ENCODE results near the gene SLC44A4.
A peak's percentile ranks its signal among the peaks of the same experiment; 100 is the strongest.

Gene SLC44A4

DNA sequence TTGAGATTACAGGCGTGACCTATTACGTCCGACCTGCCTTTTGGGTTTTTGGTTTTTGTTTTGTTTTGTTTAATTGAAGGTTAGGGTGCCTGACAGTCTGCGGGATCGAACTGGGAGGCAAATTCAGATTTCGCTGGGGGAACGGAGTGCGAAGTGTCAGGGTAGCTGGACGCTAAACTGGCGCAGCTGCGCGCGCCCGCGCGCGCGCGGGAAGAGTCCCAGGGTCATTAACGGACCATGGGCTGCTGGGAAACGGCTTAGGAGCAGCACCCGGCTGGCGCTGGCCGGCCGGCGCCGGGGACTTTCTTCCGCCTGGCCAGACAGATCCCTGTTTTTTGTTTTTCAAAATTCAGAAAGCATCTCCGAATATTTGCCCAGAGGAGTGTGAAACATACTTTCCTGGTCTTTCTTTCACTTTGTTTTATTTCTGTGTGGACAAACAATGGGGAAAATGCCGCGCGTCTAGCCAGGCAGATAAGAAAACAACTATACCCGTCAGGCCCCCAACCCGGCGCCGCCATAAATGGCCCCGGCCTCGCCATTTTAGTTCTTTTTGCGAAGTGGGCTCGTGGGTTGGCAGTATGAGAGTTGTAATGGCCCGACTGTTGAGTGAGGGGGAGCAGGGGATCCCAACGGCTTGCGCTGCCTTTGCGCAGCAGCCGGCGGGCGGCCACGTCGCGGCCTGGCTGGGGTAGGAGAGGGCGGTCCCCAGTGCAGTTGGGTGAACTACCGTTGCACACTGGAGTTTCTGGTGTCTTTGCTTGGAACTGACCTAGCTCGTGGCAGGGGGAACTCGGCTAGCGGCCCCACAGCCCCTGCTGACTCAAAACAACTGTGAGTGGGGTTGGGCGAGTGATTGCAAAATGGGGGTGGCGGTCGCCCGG, 44.2 kb downstream of the SLC44A4 start:
- no peak for TF ChIP-seq CTCF (IDR thresholded peaks at IDR 0.05; ENCODE audit: unreplicated experiment in 3 of 3)
- Mint-ChIP-seq H3K36me3 (ENCODE audit: low read depth) (peaks cover 46% of the 10 kb centered on the region), H3K27me3 (ENCODE audit: low read depth) (no peaks in the 10 kb centered on the region)

GRCh38 chr6:31831350-31832215, 47.2 kb downstream of the SLC44A4 start:
- no peak for TF ChIP-seq CTCF (IDR thresholded peaks at IDR 0.05; ENCODE audit: unreplicated experiment in 3 of 3)
- Mint-ChIP-seq H3K4me3 (peak overlapping the region; percentile 93 to 97 (median 97)), H3K27ac (peak overlapping the region; percentile 85 to 94 (median 92)), H3K36me3 (ENCODE audit: low read depth) (peaks cover 19% of the 10 kb centered on the region), H3K4me1 (peaks cover 41% of the 10 kb centered on the region), H3K9me3 (no peaks in the 10 kb centered on the region), H3K27me3 (ENCODE audit: low read depth) (no peaks in the 10 kb centered on the region)

More for the DNA sequence above, 44.2 kb downstream of the SLC44A4 start:
- H3K4me1 Mint-ChIP-seq: peaks cover 51% of the 10 kb centered on the region
- H3K27ac Mint-ChIP-seq: peak overlapping the region; percentile 99 to 100 (median 100)
- peak overlapping the region; percentile 96 to 98 (median 97) for H3K4me3 Mint-ChIP-seq
- H3K9me3 Mint-ChIP-seq: no peaks in the 10 kb centered on the region

GRCh38 chr6:31830886-31831335, 47.9 kb downstream of the SLC44A4 start:
- peak overlapping the region; percentile 85 to 94 (median 92) for H3K27ac Mint-ChIP-seq
- H3K36me3 Mint-ChIP-seq (ENCODE audit: low read depth): peaks cover 12% of the 10 kb centered on the region
- H3K9me3 Mint-ChIP-seq: no peaks in the 10 kb centered on the region
- peak overlapping the region; percentile 93 to 97 (median 97) for H3K4me3 Mint-ChIP-seq
- no peak for TF ChIP-seq CTCF (IDR thresholded peaks at IDR 0.05; ENCODE audit: unreplicated experiment in 3 of 3)
- no peaks in the 10 kb centered on the region for H3K27me3 Mint-ChIP-seq (ENCODE audit: low read depth)
- peaks cover 36% of the 10 kb centered on the region for H3K4me1 Mint-ChIP-seq

GRCh38 chr6:31829633-31830283, 49.0 kb downstream of the SLC44A4 start:
- H3K36me3 Mint-ChIP-seq (ENCODE audit: low read depth): peaks cover 6% of the 10 kb centered on the region
- TF ChIP-seq CTCF (IDR thresholded peaks at IDR 0.05; ENCODE audit: unreplicated experiment in 3 of 3): peak; percentile 42 to 69 (median 53)
- H3K4me3 Mint-ChIP-seq: peak overlapping the region; percentile 93 to 97 (median 97)
- H3K27ac Mint-ChIP-seq: peak overlapping the region; percentile 85 to 94 (median 92)
- H3K9me3 Mint-ChIP-seq: no peaks in the 10 kb centered on the region
- peaks cover 41% of the 10 kb centered on the region for H3K4me1 Mint-ChIP-seq
- H3K27me3 Mint-ChIP-seq (ENCODE audit: low read depth): no peaks in the 10 kb centered on the region

- H3K27me3 Mint-ChIP-seq (ENCODE audit: low read depth): no peaks in the 10 kb centered on the region
Observed at GRCh38 chr6:31827286-31828079, 51.3 kb downstream of the SLC44A4 start, which contains the start of gene HSPA1B. Gene HSPA1B (plus strand): TSS chr6:31827738. CDS start chr6:31827951, 213 bp downstream.

More at GRCh38 chr6:31827286-31828079, 51.3 kb downstream of the SLC44A4 start, which contains the start of gene HSPA1B:
- Mint-ChIP-seq H3K4me3 (peak within 1 kb of the TSS; percentile 82 to 87 (median 83)), H3K9me3 (no peaks in the 10 kb centered on the region), H3K36me3 (ENCODE audit: low read depth) (peaks cover 4% of the 10 kb centered on the region), H3K4me1 (peaks cover 46% of the 10 kb centered on the region), H3K27ac (peak within 1 kb of the TSS; percentile 99 to 100 (median 100))
- no peak for TF ChIP-seq CTCF (IDR thresholded peaks at IDR 0.05; ENCODE audit: unreplicated experiment in 3 of 3)
